Left renal pelvis (tissue), 4 donors: ENCODE results near the gene ELF2. TPM values are rescaled to one million over a fixed set of nuclear protein-coding genes. Genes with fewer than 3 reads are reported as not detected.
"Not testable (repeated sequence)": the region's sequence is repeated elsewhere in the genome, so short reads cannot be mapped to it uniquely, and the experiment has no call there.

Source experiments
- DNase-seq, 4 donors: peaks; one replicate each; pipeline ENCODE4 v3.0.0-alpha.2; 2013; ENCODE audit warnings: low read depth in 4 of 4, low spot score in 3 of 4
- polyA plus RNA-seq, 4 donors: library from polyadenylated mRNA; unstranded; fragments of 120-200 nt; gene quantifications; one replicate each; pipeline ENCODE4 v1.2.1, GENCODE V29; 2013; ENCODE audit not compliant: insufficient read length in 4 of 4

Gene ELF2
- polyA plus RNA-seq, 4 donors = 58.3 to 72.7 (median 65.0) TPM

DNA sequence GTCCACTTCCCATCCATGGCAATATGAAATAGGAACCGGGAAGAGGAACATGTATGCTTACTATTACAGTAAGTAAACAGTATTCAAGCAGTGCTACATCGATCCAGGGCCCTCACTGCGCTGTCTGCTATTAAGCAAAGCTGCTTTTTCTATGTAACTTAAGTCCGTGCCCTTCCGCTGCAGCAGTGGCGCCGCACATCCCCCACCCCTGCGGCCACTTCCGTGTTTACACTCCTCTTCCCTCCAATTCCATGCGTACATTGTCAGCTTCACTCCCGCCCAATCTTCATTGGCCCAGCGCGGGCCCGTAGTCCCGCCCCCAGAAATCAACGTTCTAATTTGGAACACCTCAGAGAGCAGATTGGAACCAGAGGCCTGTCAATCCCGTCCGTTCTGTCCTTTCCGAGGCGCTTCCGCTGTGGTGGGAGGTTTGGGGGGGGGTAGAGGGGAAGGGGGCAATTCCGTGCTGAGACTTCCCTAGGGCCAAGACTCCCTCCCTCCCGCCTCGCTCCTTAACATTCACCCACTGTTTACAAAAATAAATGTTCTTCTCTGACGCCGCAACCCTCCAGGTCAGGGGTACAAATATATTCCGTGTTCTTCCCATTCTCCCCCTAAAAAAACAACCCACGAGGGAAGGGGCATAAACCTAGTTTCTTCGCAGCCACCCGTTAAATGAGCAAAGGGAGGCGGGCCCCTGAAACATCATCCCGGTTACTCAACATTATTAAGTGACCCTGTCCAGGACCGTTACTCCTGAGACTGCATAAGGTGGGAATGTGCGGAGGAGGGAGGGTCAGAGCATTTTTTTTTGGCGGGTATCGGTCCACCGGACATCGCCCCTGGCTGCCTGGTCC is 94.0 kb downstream of the ELF2 start:
- peak; percentile 91 to 95 (median 93) for DNase-seq

DNA sequence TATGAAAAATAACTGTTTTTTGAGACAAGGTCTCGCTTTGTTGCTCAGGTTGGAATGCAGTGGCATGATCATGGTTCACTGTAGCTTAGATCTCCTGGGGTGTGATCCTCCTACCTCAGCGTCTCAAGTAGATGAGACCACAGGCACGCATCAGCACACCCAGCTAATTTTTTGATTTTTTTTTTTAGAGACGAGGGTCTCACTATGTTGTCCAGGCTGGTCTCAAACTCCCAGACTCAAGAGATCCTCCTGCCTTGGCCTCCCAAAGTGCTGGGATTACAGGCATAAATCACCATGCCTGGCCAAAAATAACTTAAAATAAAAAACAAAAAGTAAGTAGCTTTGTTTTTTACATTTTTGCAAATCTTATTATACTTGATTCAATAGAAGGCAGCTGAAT is 98.1 kb downstream of the ELF2 start:
- DNase-seq = no peak

DNA sequence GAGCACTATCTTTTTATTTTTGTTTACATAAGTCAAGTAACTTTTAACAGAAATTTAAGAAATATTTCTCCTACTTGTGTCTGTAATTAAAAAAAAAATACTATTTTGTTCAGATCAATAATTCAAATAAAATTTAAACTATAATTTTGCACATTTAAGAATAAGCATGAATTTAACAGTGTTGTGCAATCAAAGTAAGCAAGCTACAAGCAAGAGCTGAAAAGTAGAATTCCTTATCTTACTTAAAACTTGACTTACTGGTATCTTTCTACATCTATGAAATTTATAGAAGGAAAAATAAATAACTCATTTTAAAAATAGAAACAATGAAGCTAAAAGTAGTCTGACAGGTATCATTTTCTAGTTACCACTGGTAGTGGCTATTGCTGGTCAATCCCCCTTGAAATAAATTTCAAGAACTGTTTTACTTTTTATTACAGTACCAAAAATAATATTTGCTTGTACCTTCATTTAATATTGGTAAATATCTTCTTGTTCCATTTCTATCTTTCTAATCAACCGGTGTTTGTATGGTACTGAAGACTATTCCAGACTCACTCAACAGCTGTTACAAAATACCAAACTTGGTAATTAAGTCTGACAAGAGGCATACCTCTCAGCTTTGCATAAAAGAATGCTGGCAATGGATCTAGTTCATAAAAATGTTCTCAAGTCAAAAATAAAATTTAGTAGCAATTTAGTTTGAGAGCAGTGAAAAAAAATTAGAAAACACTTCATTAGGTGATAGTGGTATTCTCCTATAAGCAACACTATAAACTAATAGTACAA is 99.3 kb downstream of the ELF2 start:
- no peak for DNase-seq

DNA sequence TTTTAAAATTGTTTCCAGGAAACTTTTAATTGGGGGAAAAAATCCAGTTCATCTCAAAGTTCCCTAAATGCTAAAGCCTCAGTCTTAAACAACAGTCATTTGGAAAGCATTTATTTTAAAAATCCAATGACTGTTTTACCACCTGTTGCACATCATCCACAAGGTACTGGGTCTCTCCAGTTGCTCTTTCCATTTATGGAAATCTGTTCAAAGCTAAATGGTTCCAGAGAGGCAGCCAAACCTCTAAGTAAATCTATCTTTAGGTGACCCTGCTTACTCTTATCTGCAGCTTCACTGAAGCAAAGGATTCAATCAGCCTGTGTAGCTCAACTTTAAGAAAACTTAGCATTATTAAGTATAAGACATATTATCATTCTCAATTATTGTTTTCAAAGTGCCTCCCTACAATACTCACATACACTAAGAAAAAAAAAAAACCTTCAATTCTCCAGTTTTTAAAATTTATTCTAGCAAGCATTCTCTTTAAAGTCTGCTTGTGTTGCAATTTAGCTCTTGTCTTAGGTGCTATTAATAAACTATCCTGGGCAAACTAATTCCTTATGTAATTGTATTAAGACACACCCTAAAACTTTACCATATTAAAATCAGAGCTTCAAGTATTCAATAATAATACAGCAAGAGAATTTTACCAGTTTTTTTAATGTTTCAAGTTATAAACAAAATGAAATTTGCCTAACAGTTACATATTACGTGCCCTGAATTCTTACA is 100.8 kb downstream of the ELF2 start:
- DNase-seq = no peak

DNA sequence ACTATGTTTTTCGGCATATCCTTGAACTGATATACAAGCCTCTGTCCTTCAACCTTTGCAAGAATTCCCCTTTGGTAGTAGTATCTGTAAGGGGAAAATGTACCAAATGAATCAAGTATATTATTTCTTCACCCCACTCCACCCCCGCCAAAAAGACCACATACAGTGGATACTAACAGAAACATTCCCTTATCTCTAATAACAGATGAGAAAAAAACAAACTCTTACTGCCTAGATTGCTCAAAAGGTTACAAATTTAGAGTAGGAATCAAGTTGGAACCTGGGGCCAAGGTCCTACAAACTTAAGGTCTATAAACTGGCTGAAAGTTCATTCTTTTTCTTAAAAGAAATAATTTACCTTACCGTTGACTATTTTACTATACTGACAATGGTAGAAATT is 116.4 kb downstream of the ELF2 start:
- no peak for DNase-seq

DNA sequence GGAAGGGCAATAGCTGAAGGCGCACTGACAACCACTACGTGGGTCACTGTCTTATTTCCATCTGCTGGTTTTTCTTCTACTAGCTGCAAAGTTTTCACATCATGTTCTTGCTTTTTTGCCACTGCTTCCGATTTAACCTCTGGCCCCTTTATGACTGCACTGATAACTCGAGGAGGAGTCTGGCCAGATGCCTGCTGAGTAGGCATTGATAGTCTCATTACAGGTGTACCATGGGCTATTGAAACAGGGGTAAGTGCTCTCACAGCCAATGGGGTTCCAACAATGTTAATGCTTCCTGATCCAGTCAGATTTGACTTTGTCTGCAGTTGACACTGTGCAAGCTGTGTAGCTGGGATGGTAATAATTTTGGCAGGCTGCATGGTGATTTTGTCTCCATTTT is 118.0 kb downstream of the ELF2 start:
- DNase-seq = not testable (repeated sequence)

DNA sequence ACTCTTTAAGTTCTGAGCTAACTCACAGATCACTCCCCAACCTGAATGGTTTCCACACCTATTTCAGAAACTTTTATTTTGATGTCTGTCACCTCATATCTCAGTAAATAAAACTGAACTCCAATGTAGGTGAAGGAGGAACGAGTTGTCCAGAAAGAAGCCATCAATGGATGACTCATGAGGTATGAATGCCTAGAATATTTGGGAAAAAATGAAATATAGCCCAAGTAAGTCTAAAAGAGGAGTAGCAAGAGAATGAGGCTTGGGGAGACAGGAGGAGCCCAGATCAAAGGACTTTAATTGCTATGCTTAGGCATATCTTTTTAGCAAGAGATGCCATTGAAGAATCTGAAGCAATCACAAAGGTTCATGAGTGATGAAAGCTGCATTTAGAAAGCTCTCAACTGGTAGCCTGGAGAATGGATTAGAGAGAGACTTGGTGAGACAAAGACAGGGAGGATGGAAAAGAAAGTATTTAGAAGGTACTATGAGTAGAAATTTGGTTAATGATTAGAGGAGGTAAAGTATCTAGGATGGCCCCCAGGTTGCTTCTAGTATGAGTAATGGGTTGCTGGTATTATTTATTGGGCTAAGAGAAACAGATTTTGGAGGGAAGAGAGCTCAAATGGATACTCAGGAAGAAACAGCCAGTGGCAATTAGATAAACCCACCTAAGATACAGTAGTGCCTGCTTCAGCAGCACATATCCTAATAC is 122.1 kb downstream of the ELF2 start:
- DNase-seq = no peak

DNA sequence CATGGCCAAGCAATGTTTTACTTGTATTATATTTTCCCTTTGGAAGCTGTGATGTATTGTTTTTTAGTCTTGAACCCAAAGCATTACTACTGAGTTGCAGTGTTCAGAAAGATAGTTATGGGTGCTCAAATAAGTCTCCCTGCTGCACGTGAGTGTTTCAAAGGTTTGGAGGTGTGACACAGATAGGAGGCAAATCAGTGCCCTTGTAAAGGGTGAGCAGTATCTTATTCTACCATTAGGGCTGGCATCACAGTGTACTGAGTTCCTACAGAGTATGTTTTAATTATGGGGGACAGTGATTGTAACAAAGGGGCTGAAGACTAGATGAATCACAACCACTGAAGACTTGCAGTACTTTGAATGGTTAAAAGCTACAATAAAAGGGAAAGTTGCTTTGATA is 123.1 kb downstream of the ELF2 start:
- DNase-seq = no peak

DNA sequence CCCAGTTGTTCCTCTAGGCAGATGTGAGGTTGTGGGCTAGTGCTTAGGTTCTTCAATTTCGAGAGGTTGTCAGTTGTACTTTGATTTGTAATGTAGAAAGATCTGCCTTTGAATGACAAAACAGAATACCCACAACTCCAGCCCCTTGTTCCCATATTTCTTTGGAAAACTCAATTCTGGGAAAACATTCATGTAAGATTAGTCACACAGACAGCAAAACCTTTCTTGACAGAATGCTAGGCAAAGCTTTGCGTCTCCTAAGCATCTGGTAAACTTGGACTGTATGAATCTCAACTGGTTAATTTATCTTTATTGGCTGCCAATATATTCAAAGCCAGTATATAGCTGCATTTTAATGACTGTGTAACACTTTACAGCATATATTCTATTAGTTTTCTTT is 126.6 kb downstream of the ELF2 start:
- DNase-seq = no peak

DNA sequence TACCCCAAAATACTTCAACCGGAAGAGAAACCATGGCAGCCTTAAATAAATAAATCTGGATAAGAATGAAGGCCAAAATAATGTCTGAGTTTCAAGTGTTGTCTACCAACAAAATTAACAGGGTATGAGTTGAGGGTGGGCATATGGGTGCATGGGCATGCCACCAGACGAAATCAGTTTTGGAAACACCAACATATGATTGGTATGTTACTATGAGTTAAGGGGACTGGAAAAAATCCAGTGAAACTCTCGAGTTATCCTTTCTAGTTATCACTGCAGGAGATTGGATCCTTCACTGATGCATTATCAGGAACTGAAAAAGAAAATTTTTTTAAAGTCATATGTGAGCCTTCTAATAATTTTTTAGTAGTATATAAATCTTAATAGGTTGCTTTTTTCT is 129.0 kb downstream of the ELF2 start:
- DNase-seq = no peak

DNA sequence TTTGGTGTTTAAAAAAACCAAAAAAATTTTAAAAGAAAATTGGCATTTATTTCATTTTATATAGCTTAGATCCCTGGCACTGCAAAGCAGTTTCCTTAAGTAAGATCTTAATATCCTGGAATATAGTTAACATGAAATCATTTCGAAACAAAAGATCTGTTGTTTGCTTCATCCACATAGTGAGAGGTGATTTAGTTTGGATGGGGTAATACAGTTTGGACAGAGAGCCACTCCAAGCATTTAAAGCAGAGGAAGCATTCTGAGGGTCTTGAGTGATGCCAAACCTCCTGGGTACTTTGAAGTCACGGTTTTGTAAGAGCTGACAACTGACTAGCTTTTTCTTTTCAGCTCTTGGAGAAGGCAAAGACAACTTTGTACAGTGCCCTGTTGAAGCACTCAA is 132.7 kb downstream of the ELF2 start:
- DNase-seq = no peak

DNA sequence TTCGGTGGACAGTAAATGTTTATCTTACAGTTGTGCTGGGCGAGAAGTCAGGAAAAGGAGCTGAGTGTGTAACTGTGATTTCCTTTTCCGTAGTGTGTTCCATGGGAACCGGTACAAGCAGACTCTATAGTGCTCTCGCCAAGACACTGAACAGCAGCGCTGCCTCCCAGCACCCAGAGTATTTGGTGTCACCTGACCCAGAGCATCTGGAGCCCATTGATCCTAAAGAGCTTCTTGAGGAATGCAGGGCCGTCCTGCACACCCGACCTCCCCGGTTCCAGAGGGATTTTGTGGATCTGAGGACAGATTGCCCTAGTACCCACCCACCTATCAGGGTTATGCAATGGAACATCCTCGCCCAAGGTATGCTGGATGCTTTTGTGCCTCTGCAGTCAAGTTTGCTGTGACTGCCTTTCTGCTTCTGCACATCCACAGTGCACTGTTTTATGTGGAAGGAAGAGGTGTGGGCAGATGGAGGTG is 134.0 kb downstream of the ELF2 start:
- no peak for DNase-seq

DNA sequence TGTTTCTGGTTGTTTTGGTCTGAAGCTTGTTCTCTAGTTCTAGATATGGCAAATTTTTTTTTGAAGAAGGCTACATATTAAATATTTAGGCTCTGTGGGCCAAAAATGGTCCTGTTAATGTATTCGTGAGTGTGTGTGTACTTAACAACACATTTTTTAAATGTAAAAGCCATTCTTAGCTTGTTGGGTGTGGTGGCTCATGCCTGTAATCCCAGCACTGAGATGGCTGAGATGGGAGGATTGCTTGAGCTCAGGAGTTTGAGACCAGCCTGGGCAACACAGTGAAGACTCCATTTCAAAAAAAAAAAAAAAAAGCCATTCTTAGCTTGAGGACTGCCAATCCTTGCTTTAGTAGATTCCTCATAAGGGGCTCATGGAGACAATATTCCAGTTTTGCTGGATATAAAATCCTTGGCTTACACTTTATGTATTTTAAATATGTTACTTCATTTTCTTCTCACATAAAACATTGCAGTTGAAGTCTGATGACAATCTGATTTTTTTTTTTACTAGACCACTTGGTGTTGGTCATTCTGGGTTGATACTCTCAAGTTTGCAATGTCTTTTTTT is 138.1 kb downstream of the ELF2 start:
- no peak for DNase-seq

DNA sequence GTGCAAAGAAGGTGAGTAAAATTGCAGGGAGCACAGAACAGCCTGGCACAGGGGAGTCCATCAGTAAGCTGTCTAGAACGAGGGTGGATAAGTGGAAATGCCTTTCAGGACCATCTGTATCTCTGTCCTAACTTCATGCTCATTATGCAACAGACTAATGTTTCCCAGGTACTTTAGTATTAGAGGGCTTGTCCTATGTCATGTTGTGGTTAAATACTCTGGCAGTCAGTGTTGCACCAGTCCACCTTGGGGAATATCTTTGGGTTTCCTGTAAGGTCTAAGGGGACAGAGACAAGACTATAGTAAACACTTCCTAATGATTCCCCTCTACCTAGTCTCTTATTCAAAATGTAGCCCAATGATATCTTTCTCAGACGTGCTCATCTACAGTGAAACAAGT is 140.1 kb downstream of the ELF2 start:
- no peak for DNase-seq

DNA sequence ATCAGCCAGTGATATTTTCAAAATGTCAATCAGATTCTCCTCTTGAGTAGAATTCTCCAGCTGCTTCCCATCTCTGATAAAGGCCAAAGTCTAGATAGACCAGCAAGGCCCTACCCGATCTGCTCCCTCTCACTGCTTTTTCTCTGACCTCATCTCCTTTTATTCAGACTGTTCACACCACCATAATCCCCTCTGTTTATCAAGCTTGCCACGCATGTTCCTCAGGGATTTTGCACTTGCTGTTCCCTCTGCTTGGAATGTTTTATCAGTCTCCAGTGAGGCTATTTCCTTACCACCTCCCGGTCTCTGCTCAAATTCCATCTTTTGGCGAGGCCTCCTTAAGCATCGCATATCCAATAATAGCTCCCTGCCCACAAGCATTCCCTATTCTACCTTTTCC is 141.4 kb downstream of the ELF2 start:
- no peak for DNase-seq

DNA sequence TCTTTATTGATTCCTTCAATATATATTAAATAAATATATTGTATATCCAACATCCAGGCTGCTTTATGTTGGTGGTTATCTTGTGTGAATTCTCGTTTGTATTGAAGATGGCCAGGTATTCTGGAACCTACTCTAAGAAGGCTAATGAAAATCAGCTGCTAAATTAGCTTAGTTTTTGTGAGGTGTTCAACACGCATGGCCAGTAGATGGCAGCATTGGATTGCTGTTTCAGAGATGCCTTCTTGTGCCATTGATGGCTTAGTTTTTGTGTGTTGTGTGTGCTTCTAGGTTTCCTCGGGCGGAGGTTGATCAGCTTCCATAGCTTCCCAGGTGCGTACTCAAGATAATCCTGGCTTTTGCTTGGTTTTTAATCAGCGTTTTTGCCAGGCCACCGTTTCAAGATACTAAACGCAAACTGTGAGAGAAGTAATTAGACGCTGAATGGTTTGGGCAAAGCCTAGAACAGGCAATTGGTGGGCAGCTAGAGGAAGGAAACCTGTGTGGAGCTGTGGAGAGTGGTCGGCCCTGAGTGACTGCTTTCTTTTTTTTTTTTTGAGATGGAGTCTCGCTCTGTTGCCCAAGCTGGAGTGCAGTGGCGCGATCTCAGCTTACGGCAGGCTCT is 146.3 kb downstream of the ELF2 start:
- DNase-seq = peak in 3 of 4 donors; percentile 73 to 76 (median 73)

DNA sequence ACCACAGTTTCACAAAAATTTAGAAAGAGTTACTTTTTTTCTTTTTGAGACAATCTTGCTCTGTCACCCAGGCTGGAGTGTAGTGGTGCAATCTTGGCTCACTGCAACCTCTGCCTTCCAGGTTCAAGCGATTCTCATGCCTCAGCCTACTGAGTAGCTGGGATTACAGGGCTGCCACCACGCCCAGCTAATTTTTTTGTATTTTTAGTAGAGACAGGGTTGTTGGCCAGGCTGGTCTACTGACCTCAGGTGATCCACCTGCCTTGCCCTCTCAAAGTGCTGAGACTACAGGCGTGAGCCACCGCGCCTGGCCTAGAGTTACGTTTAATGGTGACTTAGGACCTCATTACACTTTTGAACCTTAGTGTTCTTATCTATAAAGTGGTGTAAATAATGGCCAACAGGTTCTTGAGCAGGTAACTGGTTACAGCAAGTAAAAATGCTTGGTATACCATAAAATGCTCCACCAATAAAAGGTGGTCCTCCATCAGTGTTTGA is 147.1 kb downstream of the ELF2 start:
- not testable (repeated sequence) for DNase-seq

DNA sequence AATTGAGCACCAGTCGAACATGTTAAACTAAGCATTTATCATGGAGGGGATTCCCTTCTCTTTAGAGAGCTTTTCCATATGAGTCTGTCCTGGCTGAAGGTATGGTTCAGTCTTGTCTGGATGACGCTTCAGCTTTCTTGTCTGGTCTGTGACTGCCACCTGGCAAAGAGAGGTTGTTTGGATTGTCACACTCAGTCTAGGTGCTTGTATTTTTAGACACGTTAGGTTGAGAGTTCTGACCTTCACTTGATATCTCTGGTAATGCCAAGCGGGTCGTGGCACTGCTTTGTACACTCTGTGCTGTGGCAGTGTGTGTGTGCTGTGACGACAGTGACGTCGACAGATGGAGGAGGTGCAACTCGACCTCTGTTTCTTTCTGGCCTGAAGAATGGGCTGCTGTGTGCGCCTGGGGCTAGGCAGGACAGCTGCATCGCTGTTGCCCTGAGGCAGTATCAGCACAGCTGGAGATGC is 148.8 kb downstream of the ELF2 start:
- DNase-seq = no peak

DNA sequence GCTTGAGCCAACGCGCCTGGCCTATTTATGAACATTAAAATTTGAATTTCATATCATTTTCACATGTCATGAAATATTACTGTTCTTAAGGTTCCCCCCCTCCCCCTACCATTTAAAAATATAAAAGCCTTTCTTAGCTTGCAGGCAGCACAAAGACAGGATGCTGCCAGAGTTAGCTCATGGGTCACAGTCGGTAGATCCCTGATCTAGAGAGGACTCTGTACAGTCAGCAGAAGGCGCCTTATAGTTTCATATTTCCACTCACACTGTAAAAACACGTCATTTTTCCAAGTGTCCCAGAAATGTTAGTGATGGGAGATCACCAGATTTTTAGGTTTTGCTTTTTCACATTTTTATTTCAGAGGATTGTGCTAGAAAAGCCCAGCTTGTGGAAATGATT is 149.2 kb downstream of the ELF2 start:
- no peak for DNase-seq
